ENCODE results near the gene HDGFL3.
"Not testable (repeated sequence)": the region's sequence is repeated elsewhere in the genome, so short reads cannot be mapped to it uniquely, and the experiment has no call there.

The HDGFL3 gene

DNA sequence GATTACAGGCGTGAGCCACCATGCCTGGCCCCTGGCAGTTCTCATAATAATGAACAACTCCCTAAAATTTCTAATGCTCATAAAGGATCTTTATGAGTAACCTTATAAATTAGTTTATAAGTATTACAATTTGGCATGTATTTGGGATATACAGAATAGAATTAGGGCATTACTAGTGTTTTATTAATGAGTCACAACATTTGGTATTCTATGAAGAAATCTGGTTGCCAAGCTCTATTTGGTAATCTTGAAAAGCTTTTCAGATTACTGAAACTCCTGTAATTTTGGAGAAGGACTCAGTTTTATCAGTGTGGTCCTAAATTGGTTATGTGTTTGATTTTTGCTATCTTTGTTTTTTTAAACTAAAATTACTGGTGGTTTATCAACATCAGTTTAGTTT lies 54.3 kb downstream of the HDGFL3 start:
- TF ChIP-seq, protein P1, sequence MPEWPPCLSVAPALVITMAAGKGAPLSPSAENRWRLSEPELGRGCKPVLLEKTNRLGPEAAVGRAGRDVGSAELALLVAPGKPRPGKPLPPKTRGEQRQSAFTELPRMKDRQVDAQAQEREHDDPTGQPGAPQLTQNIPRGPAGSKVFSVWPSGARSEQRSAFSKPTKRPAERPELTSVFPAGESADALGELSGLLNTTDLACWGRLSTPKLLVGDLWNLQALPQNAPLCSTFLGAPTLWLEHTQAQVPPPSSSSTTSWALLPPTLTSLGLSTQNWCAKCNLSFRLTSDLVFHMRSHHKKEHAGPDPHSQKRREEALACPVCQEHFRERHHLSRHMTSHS (tag by site-specific recombination; IDR thresholded peaks at IDR 0.05), result no peak
- TF ChIP-seq ZNF221 (tag by site-specific recombination; IDR thresholded peaks at IDR 0.05; ENCODE audit: borderline replicate concordance) (no peak), SP7 (tag by site-specific recombination; IDR thresholded peaks at IDR 0.05) (no peak), ZNF155 (tag by site-specific recombination; IDR thresholded peaks at IDR 0.05) (no peak), HOXA7 (CRISPR knock-in tag; IDR thresholded peaks at IDR 0.05; ENCODE audit: borderline replicate concordance) (no peak), ZNF549 (tag by site-specific recombination; IDR thresholded peaks at IDR 0.05) (no peak), ZNF677 (tag by site-specific recombination; IDR thresholded peaks at IDR 0.05) (no peak), ZNF426 (tag by site-specific recombination; IDR thresholded peaks at IDR 0.05) (no peak), TRIM28 (IDR thresholded peaks at IDR 0.05; ENCODE audit: borderline replicate concordance, low read length) (no peak), HOXD13 (CRISPR knock-in tag; IDR thresholded peaks at IDR 0.05; ENCODE audit: borderline replicate concordance) (no peak), ZNF211 (tag by site-specific recombination; IDR thresholded peaks at IDR 0.05; ENCODE audit: low read depth) (no peak), YY2 (tag by site-specific recombination; IDR thresholded peaks at IDR 0.05) (no peak), ZFHX2 (tag by site-specific recombination; conservative IDR thresholded peaks at IDR 0.05) (no peak), ZNF777 (tag by site-specific recombination; IDR thresholded peaks at IDR 0.05; ENCODE audit: borderline replicate concordance) (no peak), ZNF169 (tag by site-specific recombination; IDR thresholded peaks at IDR 0.05) (no peak), ZNF544 (tag by site-specific recombination; IDR thresholded peaks at IDR 0.05) (no peak), MZF1 (tag by site-specific recombination; IDR thresholded peaks at IDR 0.05; ENCODE audit: borderline replicate concordance) (no peak), SCRT1 (tag by site-specific recombination; IDR thresholded peaks at IDR 0.05; ENCODE audit: borderline replicate concordance) (no peak)
- TF ChIP-seq, protein P2, sequence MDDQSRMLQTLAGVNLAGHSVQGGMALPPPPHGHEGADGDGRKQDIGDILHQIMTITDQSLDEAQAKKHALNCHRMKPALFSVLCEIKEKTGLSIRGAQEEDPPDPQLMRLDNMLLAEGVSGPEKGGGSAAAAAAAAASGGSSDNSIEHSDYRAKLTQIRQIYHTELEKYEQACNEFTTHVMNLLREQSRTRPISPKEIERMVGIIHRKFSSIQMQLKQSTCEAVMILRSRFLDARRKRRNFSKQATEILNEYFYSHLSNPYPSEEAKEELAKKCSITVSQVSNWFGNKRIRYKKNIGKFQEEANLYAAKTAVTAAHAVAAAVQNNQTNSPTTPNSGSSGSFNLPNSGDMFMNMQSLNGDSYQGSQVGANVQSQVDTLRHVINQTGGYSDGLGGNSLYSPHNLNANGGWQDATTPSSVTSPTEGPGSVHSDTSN (CRISPR knock-in tag; IDR thresholded peaks at IDR 0.05), result no peak
- H3K36me3 ChIP-seq (ENCODE audit: control insufficient read depth in 2 of 2, insufficient read depth in 1 of 2, low read length in 2 of 2), result peaks cover 41 to 63% of the 10 kb centered on the region in 2 experiments
- H3K4me1 ChIP-seq (ENCODE audit: control insufficient read depth, insufficient read depth, low read length), result no peaks in the 10 kb centered on the region
- CTCF ChIA-PET, result interaction anchor here (1.2 kb wide), 1 partner anchor 14 kb away, joined by 3 read pairs; no protein-coding TSS in a partner anchor
- H3K4me3 ChIP-seq (ENCODE audit: low read depth, low read length), result no peak overlapping the region
- no peaks in the 10 kb centered on the region for H3K9me3 ChIP-seq (ENCODE audit: control insufficient read depth, insufficient read depth, low read depth, low read length)
- no peak overlapping the region for H3K27ac ChIP-seq (ENCODE audit: extremely low read depth, low read depth, low read length)
- POLR2A ChIA-PET, result interaction anchor here (0.7 kb wide), 1 partner anchor 96 kb away, joined by 3 read pairs; no protein-coding TSS in a partner anchor

DNA sequence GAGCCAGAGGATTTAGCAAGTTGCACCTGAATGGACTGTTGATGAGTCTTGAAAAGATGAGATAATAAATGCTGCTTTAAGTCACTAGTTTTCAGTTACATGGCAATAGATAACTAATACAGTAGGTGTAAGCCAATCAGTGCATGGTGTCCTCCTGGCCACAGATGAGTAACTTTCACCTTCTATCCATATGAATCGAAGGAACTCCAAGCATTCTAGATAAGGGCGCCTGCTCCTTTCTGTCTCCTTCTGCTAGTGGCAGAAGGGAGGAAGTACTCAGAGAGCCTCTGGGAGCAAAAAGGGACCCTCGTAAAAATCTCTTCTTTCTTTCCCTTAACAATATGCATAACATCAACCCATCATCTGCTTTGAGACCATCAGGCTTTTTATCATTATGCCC lies 62.9 kb downstream of the HDGFL3 start:
- Histone ChIP-seq H3K27ac (ENCODE audit: extremely low read depth, low read depth, low read length) (no peak overlapping the region), H3K9me3 (ENCODE audit: control insufficient read depth, insufficient read depth, low read depth, low read length) (no peaks in the 10 kb centered on the region), H3K4me3 (ENCODE audit: low read depth, low read length) (no peak overlapping the region), H3K4me1 (ENCODE audit: control insufficient read depth, insufficient read depth, low read length) (no peaks in the 10 kb centered on the region), H3K36me3 (ENCODE audit: control insufficient read depth in 2 of 2, insufficient read depth in 1 of 2, low read length in 2 of 2) (peaks cover 53 to 58% of the 10 kb centered on the region in 2 experiments)
- ChIA-PET POLR2A (no interaction called here), CTCF (no interaction called here)
- TF ChIP-seq ZNF707 (tag by site-specific recombination; IDR thresholded peaks at IDR 0.05) (no peak), SCRT2 (tag by site-specific recombination; IDR thresholded peaks at IDR 0.05) (no peak), WT1 (tag by site-specific recombination; IDR thresholded peaks at IDR 0.05) (no peak), KLF16 (tag by site-specific recombination; IDR thresholded peaks at IDR 0.05) (no peak)

DNA sequence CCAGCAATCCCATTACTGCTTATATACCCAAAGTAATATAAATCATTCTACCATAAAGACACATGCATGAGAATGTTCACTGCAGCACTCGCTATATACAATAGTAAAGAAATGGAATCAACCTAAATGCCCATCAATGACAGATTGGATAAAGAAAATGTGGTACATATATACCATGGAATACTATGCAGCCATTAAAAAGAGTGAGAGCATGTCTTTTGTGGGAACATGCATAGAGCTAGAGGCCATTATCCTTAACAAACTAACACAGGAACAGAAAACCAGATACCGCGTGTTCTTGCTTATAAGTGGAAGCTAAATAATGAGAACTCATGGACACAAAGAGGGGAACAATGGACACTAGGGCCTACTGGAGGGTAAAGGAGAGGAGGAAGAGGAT lies 65.5 kb downstream of the HDGFL3 start:
- H3K4me3 ChIP-seq (ENCODE audit: low read depth, low read length); H3K9me3 ChIP-seq (ENCODE audit: control insufficient read depth, insufficient read depth, low read depth, low read length); POLR2A ChIA-PET; H3K27ac ChIP-seq (ENCODE audit: extremely low read depth, low read depth, low read length); H3K4me1 ChIP-seq (ENCODE audit: control insufficient read depth, insufficient read depth, low read length): not testable (repeated sequence)
- CTCF ChIA-PET, result interaction anchor here (1.6 kb wide), 1 partner anchor 131 kb away, joined by 5 read pairs; the partner anchor contains the start of gene C15orf40
- peak; percentile 94 for TF ChIP-seq ZNF146 (tag by site-specific recombination; IDR thresholded peaks at IDR 0.05)
- TF ChIP-seq, protein P3, sequence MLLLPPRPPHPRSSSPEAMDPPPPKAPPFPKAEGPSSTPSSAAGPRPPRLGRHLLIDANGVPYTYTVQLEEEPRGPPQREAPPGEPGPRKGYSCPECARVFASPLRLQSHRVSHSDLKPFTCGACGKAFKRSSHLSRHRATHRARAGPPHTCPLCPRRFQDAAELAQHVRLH (tag by site-specific recombination; IDR thresholded peaks at IDR 0.05), result peak; percentile 72
- peaks cover 48 to 53% of the 10 kb centered on the region in 2 experiments for H3K36me3 ChIP-seq (ENCODE audit: control insufficient read depth in 2 of 2, insufficient read depth in 1 of 2, low read length in 2 of 2)
